ENCODE results near the gene PLEKHG2.

PLEKHG2 gene

GRCh38 chr19:39416152-39417120, 4.0 kb downstream of the PLEKHG2 start:
- Histone ChIP-seq H3K79me2 (ENCODE audit: insufficient read depth, low read length) (peaks cover 44% of the 10 kb centered on the region), H3K4me3 (ENCODE audit: low read length, poor library complexity, severe bottlenecking) (no peak overlapping the region), H2AFZ (ENCODE audit: low read length) (no peak overlapping the region), H3K9me3 (ENCODE audit: insufficient read depth, low read depth, low read length) (no peaks in the 10 kb centered on the region), H3K27me3 (ENCODE audit: insufficient read depth, low read length, poor library complexity, severe bottlenecking) (peaks cover 5% of the 10 kb centered on the region), H4K20me1 (ENCODE audit: insufficient read depth, low read length, poor library complexity, severe bottlenecking) (peaks cover 28% of the 10 kb centered on the region), H3F3A (ENCODE audit: low read depth) (no peaks in the 10 kb centered on the region), H3K9ac (ENCODE audit: low read depth, low read length, poor library complexity, severe bottlenecking) (no peak overlapping the region), H3K4me1 (ENCODE audit: insufficient read depth, low read length, poor library complexity, severe bottlenecking) (peaks cover 21% of the 10 kb centered on the region), H3K36me3 (ENCODE audit: insufficient read depth, low read length) (peaks cover 8% of the 10 kb centered on the region; the same call in 1 of the 2 replicates), H3K9me2 (replicated peaks; ENCODE audit: low read depth, low read length) (no peaks in the 10 kb centered on the region), H3K4me2 (ENCODE audit: low read depth, low read length, poor library complexity, severe bottlenecking) (peak overlapping the region; percentile 80)
- TF ChIP-seq EZH2phosphoT487 (IDR thresholded peaks at IDR 0.05; ENCODE audit: borderline replicate concordance) (no peak), CTCF (conservative IDR thresholded peaks at IDR 0.05; ENCODE audit: low read length) (no peak)

- TF ChIP-seq CTCF (conservative IDR thresholded peaks at IDR 0.05; ENCODE audit: low read length), result no peak
- no peak for TF ChIP-seq EZH2phosphoT487 (IDR thresholded peaks at IDR 0.05; ENCODE audit: borderline replicate concordance)
- no peak overlapping the region for H3K4me3 ChIP-seq (ENCODE audit: low read length, poor library complexity, severe bottlenecking)
- peaks cover 18% of the 10 kb centered on the region for H3K4me1 ChIP-seq (ENCODE audit: insufficient read depth, low read length, poor library complexity, severe bottlenecking)
- no peaks in the 10 kb centered on the region for H3K9me2 ChIP-seq (replicated peaks; ENCODE audit: low read depth, low read length)
- no peak overlapping the region for H3K4me2 ChIP-seq (ENCODE audit: low read depth, low read length, poor library complexity, severe bottlenecking)
- peaks cover 5% of the 10 kb centered on the region for H3K27me3 ChIP-seq (ENCODE audit: insufficient read depth, low read length, poor library complexity, severe bottlenecking)
- no peaks in the 10 kb centered on the region for H3K9me3 ChIP-seq (ENCODE audit: insufficient read depth, low read depth, low read length)
- H3F3A ChIP-seq (ENCODE audit: low read depth), result no peaks in the 10 kb centered on the region
- no peak overlapping the region for H2AFZ ChIP-seq (ENCODE audit: low read length)
- peaks cover 10% of the 10 kb centered on the region; the same call in 1 of the 2 replicates for H3K36me3 ChIP-seq (ENCODE audit: insufficient read depth, low read length)
- peaks cover 28% of the 10 kb centered on the region for H4K20me1 ChIP-seq (ENCODE audit: insufficient read depth, low read length, poor library complexity, severe bottlenecking)
- H3K79me2 ChIP-seq (ENCODE audit: insufficient read depth, low read length), result peaks cover 44% of the 10 kb centered on the region
- H3K9ac ChIP-seq (ENCODE audit: low read depth, low read length, poor library complexity, severe bottlenecking), result no peak overlapping the region
These were observed 5.2 kb downstream of the PLEKHG2 start for GRCh38 chr19:39417463-39418181.

GRCh38 chr19:39419003-39419402, 6.5 kb downstream of the PLEKHG2 start:
- Histone ChIP-seq H3K9me3 (ENCODE audit: insufficient read depth, low read depth, low read length) (no peaks in the 10 kb centered on the region), H3K27me3 (ENCODE audit: insufficient read depth, low read length, poor library complexity, severe bottlenecking) (no peaks in the 10 kb centered on the region), H3K9me2 (replicated peaks; ENCODE audit: low read depth, low read length) (no peaks in the 10 kb centered on the region), H3K79me2 (ENCODE audit: insufficient read depth, low read length) (peaks cover 32% of the 10 kb centered on the region), H3K4me3 (ENCODE audit: low read length, poor library complexity, severe bottlenecking) (no peak overlapping the region), H4K20me1 (ENCODE audit: insufficient read depth, low read length, poor library complexity, severe bottlenecking) (peaks cover 24% of the 10 kb centered on the region), H3K36me3 (ENCODE audit: insufficient read depth, low read length) (peaks cover 14% of the 10 kb centered on the region; the same call in 1 of the 2 replicates), H3F3A (ENCODE audit: low read depth) (no peaks in the 10 kb centered on the region), H3K9ac (ENCODE audit: low read depth, low read length, poor library complexity, severe bottlenecking) (no peak overlapping the region), H2AFZ (ENCODE audit: low read length) (no peak overlapping the region), H3K4me1 (ENCODE audit: insufficient read depth, low read length, poor library complexity, severe bottlenecking) (peaks cover 16% of the 10 kb centered on the region), H3K4me2 (ENCODE audit: low read depth, low read length, poor library complexity, severe bottlenecking) (no peak overlapping the region)
- TF ChIP-seq EZH2phosphoT487 (IDR thresholded peaks at IDR 0.05; ENCODE audit: borderline replicate concordance), result no peak
- no peak for TF ChIP-seq CTCF (conservative IDR thresholded peaks at IDR 0.05; ENCODE audit: low read length)

Measured in Loucy (cell line).